ENCODE results near the gene CPTP.

GRCh38 chr1:1315435-1315954, 9.1 kb upstream of the CPTP start:
- TF ChIP-seq CTCF (IDR thresholded peaks at IDR 0.05) (no peak), POLR2A (IDR thresholded peaks at IDR 0.05) (no peak)
